Measurements from ENCODE around the gene SCAP. TPM values are rescaled to one million over a fixed set of nuclear protein-coding genes. Genes with fewer than 3 reads are reported as not detected.

Gene SCAP
- total RNA-seq, 1 experiment from 2014 or later: 67.6 TPM

DNA sequence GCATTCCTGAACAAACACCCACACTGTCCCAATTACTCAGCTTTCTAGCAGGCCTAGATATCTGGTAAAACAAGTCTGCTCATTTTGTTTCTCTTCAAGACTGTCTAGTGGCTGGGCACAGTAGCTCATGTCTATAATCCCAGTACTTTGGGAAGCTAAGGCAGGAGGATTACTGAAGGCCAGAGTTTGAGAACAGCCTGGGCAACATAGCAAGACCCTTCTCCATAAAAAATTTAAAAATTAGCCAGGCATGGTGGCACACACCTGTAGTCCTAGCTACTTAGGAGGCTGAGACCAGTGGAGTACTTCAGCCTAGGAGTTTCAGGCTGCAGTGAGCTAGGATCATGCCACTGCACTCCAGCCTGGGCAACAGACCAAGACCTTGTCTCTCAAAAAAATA lies 101.2 kb downstream of the SCAP start:
- Histone ChIP-seq H3K4me1 (ENCODE audit: control insufficient read depth in 1 of 2, insufficient read depth in 2 of 2, low read length in 2 of 2) (peaks cover 6 to 10% of the 10 kb centered on the region in 2 experiments), H3K27me3 (ENCODE audit: insufficient read depth, low read length) (no peaks in the 10 kb centered on the region), H3K27ac (ENCODE audit: low read depth, low read length) (no peak overlapping the region), H3K79me2 (ENCODE audit: insufficient read depth, low read length) (peaks cover 10% of the 10 kb centered on the region), H3K4me3 (replicated peaks in 1 of 2; ENCODE audit: low read depth in 1 of 2, low read length in 2 of 2) (no peak overlapping the region), H2AFZ (ENCODE audit: low read depth, low read length, poor library complexity, severe bottlenecking) (no peak overlapping the region), H3K9me2 (ENCODE audit: insufficient read depth) (no peaks in the 10 kb centered on the region), H4K20me1 (ENCODE audit: insufficient read depth) (no peaks in the 10 kb centered on the region), H3K36me3 (ENCODE audit: control insufficient read depth in 1 of 2, insufficient read depth in 2 of 2, low read length in 2 of 2) (no peaks in the 10 kb centered on the region), H3K9ac (ENCODE audit: low read length) (no peak overlapping the region), H3K9me3 (ENCODE audit: control insufficient read depth in 1 of 2, insufficient read depth in 1 of 2, low read depth in 1 of 2, low read length in 2 of 2) (no peaks in the 10 kb centered on the region), H3K4me2 (ENCODE audit: low read length) (no peak overlapping the region)
- ATAC-seq (no peak), DNase-seq (ENCODE audit: low read depth, low spot score) (no peak)
- CTCF ChIA-PET: no interaction called here
- TF ChIP-seq, protein P1, sequence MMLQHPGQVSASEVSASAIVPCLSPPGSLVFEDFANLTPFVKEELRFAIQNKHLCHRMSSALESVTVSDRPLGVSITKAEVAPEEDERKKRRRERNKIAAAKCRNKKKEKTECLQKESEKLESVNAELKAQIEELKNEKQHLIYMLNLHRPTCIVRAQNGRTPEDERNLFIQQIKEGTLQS (IDR thresholded peaks at IDR 0.05): no peak
- TF ChIP-seq YY1 (IDR thresholded peaks at IDR 0.05; ENCODE audit: extremely low read depth, insufficient replicate concordance, low read depth, low read length): no peak
- no peak for TF ChIP-seq TCF7L2 (IDR thresholded peaks at IDR 0.05; ENCODE audit: borderline replicate concordance, extremely low read depth, insufficient read depth, insufficient read length)
- no peak for TF ChIP-seq EZH2 (IDR thresholded peaks at IDR 0.05)
- TF ChIP-seq ELF1 (IDR thresholded peaks at IDR 0.05; ENCODE audit: borderline replicate concordance, low read depth): no peak
- no peak for TF ChIP-seq SP1 (IDR thresholded peaks at IDR 0.05; ENCODE audit: low read depth)
- TF ChIP-seq POLR2AphosphoS5 (IDR thresholded peaks at IDR 0.05; ENCODE audit: low read depth, low read length): no peak
- no peak for TF ChIP-seq SRF (IDR thresholded peaks at IDR 0.05; ENCODE audit: low read depth)
- no peak for TF ChIP-seq RAD21 (IDR thresholded peaks at IDR 0.05; ENCODE audit: low read depth)
- no peak for TF ChIP-seq ZNF274 (IDR thresholded peaks at IDR 0.05; ENCODE audit: low read depth, low read length)
- TF ChIP-seq JUND (IDR thresholded peaks at IDR 0.05): no peak
- TF ChIP-seq EGR1 (IDR thresholded peaks at IDR 0.05; ENCODE audit: low read depth): no peak
- TF ChIP-seq POLR2A (IDR thresholded peaks at IDR 0.05; ENCODE audit: borderline replicate concordance, extremely low read depth, insufficient read depth, insufficient read length): no peak
- TF ChIP-seq, protein P2, sequence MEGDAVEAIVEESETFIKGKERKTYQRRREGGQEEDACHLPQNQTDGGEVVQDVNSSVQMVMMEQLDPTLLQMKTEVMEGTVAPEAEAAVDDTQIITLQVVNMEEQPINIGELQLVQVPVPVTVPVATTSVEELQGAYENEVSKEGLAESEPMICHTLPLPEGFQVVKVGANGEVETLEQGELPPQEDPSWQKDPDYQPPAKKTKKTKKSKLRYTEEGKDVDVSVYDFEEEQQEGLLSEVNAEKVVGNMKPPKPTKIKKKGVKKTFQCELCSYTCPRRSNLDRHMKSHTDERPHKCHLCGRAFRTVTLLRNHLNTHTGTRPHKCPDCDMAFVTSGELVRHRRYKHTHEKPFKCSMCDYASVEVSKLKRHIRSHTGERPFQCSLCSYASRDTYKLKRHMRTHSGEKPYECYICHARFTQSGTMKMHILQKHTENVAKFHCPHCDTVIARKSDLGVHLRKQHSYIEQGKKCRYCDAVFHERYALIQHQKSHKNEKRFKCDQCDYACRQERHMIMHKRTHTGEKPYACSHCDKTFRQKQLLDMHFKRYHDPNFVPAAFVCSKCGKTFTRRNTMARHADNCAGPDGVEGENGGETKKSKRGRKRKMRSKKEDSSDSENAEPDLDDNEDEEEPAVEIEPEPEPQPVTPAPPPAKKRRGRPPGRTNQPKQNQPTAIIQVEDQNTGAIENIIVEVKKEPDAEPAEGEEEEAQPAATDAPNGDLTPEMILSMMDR (IDR thresholded peaks at IDR 0.05 in 2 of 3, conservative IDR thresholded peaks at IDR 0.05 in 1 of 3; ENCODE audit: borderline replicate concordance in 1 of 3, insufficient read depth in 1 of 3, low read depth in 2 of 3, low read length in 2 of 3): no peak
- TF ChIP-seq, protein P3, sequence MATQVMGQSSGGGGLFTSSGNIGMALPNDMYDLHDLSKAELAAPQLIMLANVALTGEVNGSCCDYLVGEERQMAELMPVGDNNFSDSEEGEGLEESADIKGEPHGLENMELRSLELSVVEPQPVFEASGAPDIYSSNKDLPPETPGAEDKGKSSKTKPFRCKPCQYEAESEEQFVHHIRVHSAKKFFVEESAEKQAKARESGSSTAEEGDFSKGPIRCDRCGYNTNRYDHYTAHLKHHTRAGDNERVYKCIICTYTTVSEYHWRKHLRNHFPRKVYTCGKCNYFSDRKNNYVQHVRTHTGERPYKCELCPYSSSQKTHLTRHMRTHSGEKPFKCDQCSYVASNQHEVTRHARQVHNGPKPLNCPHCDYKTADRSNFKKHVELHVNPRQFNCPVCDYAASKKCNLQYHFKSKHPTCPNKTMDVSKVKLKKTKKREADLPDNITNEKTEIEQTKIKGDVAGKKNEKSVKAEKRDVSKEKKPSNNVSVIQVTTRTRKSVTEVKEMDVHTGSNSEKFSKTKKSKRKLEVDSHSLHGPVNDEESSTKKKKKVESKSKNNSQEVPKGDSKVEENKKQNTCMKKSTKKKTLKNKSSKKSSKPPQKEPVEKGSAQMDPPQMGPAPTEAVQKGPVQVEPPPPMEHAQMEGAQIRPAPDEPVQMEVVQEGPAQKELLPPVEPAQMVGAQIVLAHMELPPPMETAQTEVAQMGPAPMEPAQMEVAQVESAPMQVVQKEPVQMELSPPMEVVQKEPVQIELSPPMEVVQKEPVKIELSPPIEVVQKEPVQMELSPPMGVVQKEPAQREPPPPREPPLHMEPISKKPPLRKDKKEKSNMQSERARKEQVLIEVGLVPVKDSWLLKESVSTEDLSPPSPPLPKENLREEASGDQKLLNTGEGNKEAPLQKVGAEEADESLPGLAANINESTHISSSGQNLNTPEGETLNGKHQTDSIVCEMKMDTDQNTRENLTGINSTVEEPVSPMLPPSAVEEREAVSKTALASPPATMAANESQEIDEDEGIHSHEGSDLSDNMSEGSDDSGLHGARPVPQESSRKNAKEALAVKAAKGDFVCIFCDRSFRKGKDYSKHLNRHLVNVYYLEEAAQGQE (IDR thresholded peaks at IDR 0.05; ENCODE audit: low read depth): no peak
- TF ChIP-seq CBX3 (IDR thresholded peaks at IDR 0.05; ENCODE audit: low read depth): no peak
- POLR2A ChIA-PET: no interaction called here
- no TSS peak for BruUV-seq (replicated peaks)
- intact Hi-C loops (cut with micrococcal nuclease): loop anchor here (5.0 kb wide), 1 partner anchor 507 kb away; no protein-coding TSS in a partner anchor
- RAD21 ChIA-PET (ENCODE audit: low non-redundant PET in 1 of 2, low total read pairs in 2 of 2, uncharacterized antibody in 2 of 2, unreplicated experiment in 2 of 2): no interaction called here

All from HCT116 (cell line).